ENCODE measurements around the gene ELMO1. TPM values are rescaled to one million over a fixed set of nuclear protein-coding genes. Genes with fewer than 3 reads are reported as not detected.

Gene ELMO1
- total and polyA plus RNA-seq, 12 donors, result 7.5 to 46.8 (median 14.9) TPM

DNA sequence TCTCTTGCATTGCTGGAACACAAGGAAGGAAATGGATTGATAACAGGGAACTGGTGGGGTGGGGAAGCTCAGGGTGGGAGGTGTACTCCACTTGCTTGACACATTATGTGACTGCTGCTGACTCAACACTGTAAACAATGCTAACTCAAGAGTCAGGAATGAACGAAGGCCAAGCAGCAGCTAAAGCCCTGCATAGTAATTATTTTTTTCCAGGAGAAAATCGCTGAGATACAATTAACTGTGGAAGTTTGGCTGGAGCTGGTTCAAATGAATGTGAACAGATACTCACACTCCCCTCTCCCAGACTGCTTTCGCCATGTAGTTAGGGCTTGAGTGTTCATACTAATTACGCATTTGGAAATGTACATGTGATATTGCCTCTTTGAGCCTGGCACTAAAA is 553.5 kb downstream of the ELMO1 start:
- Histone ChIP-seq H3K27ac (no peak overlapping the region), H3K4me3 (no peak overlapping the region), H3K36me3 (replicated peaks in 1 of 2) (no peaks in the 10 kb centered on the region), H3K9me3 (replicated peaks in 1 of 3) (no peaks in the 10 kb centered on the region), H3K4me1 (replicated peaks in 1 of 2) (no peaks in the 10 kb centered on the region), H3K27me3 (no peaks in the 10 kb centered on the region)
- TF ChIP-seq POLR2A (IDR thresholded peaks at IDR 0.05), result no peak
- TF ChIP-seq, protein P1, sequence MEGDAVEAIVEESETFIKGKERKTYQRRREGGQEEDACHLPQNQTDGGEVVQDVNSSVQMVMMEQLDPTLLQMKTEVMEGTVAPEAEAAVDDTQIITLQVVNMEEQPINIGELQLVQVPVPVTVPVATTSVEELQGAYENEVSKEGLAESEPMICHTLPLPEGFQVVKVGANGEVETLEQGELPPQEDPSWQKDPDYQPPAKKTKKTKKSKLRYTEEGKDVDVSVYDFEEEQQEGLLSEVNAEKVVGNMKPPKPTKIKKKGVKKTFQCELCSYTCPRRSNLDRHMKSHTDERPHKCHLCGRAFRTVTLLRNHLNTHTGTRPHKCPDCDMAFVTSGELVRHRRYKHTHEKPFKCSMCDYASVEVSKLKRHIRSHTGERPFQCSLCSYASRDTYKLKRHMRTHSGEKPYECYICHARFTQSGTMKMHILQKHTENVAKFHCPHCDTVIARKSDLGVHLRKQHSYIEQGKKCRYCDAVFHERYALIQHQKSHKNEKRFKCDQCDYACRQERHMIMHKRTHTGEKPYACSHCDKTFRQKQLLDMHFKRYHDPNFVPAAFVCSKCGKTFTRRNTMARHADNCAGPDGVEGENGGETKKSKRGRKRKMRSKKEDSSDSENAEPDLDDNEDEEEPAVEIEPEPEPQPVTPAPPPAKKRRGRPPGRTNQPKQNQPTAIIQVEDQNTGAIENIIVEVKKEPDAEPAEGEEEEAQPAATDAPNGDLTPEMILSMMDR (IDR thresholded peaks at IDR 0.05), result no peak
- intact Hi-C loops (cut with DNase I), result no loop called here
- WGBS, 4 donors, result 76 to 88% (median 82%) methylated on average over 4 of the region's 4 CpGs
- DNase-seq, result no peak

DNA sequence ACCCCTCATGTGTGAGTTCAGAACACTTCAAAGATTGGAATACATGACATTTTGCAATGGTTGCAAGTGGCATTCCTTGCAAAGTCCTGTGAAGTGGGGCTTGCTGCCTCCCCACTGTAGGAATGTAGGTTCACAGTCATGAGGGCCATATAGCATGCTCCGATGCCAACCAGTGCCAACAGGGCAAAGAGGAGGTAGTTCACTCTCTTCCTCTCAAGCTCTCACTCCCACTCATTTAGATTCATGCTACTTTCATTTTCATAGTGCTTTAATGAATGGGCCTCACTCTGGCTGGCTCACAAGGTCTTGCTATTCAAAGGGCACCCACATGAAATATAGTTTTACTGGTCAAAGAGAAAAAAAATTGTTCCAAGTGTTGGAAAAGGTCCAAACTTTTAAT is 554.5 kb downstream of the ELMO1 start:
- H3K9me3 ChIP-seq (replicated peaks in 1 of 3), result no peaks in the 10 kb centered on the region
- 70 to 85% (median 71%) methylated on average over 1 of the region's 1 CpG for WGBS, 4 donors
- no peak overlapping the region for H3K27ac ChIP-seq
- intact Hi-C loops (cut with DNase I), result no loop called here
- no peaks in the 10 kb centered on the region for H3K27me3 ChIP-seq
- TF ChIP-seq, protein P1 (IDR thresholded peaks at IDR 0.05), result no peak
- no peak for TF ChIP-seq POLR2A (IDR thresholded peaks at IDR 0.05)
- no peaks in the 10 kb centered on the region for H3K36me3 ChIP-seq (replicated peaks in 1 of 2)
- no peaks in the 10 kb centered on the region for H3K4me1 ChIP-seq (replicated peaks in 1 of 2)
- H3K4me3 ChIP-seq, result no peak overlapping the region
- DNase-seq, result peak in 1 of 7 donors; percentile 1

DNA sequence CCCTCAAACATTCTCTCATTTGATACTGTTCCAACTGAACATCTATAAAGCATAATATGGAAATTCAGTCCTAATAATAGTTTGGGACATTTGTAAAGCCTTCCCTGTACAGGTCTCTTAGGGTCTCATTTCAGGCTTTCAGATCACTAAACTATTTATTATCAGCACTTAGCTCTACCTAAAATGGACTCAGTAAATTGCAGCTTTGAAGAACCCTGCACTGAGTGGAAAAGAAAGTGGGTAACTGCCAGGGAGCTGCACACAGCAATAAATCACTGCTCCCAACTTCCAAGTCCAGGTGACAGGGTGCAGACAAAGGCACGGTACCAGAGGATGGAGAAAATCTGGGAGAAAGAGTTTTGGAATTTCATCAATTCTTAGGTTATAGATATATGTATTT is 559.5 kb downstream of the ELMO1 start:
- no peak overlapping the region for H3K27ac ChIP-seq
- H3K9me3 ChIP-seq (replicated peaks in 1 of 3), result no peaks in the 10 kb centered on the region
- TF ChIP-seq, protein P1 (IDR thresholded peaks at IDR 0.05), result no peak
- no peak for TF ChIP-seq POLR2A (IDR thresholded peaks at IDR 0.05)
- no peaks in the 10 kb centered on the region for H3K27me3 ChIP-seq
- no peaks in the 10 kb centered on the region for H3K4me1 ChIP-seq (replicated peaks in 1 of 2)
- WGBS, 4 donors, result 72 to 90% (median 80%) methylated on average over 1 of the region's 1 CpG
- DNase-seq, result no peak
- no peaks in the 10 kb centered on the region for H3K36me3 ChIP-seq (replicated peaks in 1 of 2)
- intact Hi-C loops (cut with DNase I), result no loop called here
- H3K4me3 ChIP-seq, result no peak overlapping the region

DNA sequence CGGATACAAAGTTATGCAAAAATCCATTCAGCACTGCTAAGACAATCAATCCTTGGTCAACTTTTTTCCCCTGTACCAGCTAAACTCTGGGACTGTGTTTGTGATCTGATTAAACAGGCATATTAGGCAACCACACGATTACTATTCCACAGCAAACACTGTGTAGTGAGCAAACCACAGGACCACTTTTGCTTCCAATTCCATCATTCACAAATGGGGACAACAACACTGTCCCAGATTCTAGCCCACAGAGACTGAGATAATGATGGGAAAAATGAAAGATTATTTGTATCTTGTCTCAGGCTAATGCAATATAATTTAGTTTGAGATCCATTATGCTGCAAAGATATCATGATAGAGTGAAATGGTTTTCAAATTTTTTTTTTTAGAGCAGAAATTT is 560.7 kb downstream of the ELMO1 start:
- 43 to 67% (median 61%) methylated on average over 2 of the region's 2 CpGs for WGBS, 4 donors
- H3K4me3 ChIP-seq, result no peak overlapping the region
- H3K9me3 ChIP-seq (replicated peaks in 1 of 3), result no peaks in the 10 kb centered on the region
- no peaks in the 10 kb centered on the region for H3K36me3 ChIP-seq (replicated peaks in 1 of 2)
- intact Hi-C loops (cut with DNase I), result no loop called here
- no peak overlapping the region for H3K27ac ChIP-seq
- no peaks in the 10 kb centered on the region for H3K4me1 ChIP-seq (replicated peaks in 1 of 2)
- no peak for DNase-seq
- no peak for TF ChIP-seq POLR2A (IDR thresholded peaks at IDR 0.05)
- TF ChIP-seq, protein P1 (IDR thresholded peaks at IDR 0.05), result no peak
- no peaks in the 10 kb centered on the region for H3K27me3 ChIP-seq

Data from adrenal gland (tissue), 12 donors.